ENCODE data around the gene CYP2R1.
"Not testable (repeated sequence)": the region's sequence is repeated elsewhere in the genome, so short reads cannot be mapped to it uniquely, and the experiment has no call there.

Gene CYP2R1

DNA sequence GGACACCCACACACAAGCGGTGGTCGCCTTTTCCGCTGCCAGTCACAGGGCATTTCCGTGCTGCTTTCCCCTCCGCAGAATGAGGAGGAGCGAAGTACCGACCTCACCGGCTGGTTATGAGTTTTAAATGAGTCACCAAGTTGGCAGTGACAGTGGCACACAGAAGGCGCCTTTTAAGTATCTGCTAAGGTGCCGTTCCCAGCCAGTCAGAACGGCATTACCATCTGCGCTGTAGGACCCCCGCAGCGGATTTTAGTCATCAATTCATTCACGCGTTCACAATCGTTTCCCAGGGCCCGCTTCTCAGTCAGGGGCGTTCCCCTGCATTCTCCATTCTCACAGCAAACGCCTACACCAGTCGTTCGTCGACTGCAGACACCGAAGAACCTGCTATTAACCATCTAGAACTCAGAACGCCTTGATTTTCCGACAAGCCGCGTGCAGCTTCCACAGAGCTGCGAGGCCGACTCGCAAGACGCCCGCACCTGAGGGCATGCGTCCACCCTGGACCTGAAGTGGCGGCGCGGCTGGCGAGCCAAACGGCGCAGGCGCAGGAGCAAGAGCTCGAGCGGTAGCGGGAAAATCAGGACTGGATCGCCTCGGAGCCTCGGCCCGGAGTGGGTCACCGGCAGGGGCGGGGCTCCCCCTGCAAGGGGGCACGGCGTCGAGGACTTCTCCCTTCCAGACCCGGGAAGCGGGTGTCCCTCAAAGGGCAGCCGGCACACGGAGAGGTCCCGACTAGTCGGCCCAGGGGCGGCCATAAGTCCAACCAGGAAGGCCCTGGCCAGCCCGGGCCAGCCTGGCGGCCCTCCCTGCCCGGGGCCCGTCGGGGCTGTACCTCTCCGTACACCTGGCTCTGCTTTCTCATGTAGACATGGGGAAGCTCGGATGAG lies 642 bp downstream of the CYP2R1 start:
- peak; percentile 84 to 90 for DNase-seq

DNA sequence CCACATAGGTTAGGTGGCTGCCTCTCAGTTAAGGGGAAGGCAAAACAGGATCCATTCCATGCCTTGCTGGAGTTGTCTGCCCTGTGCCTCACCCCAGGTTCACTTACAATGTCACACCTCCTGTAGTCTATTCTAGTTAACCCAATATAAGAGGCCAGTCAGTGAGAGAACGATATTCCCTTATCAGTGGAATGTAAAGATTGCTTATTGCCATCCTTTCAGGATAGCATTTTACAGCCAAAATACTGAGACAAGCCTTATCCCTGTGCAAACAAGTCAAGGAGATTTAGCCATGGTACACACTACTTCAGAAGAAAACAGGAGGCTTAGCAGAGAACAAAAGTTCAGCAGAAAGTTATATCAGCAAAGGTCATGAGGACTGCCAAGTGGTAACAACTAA lies 5.5 kb downstream of the CYP2R1 start:
- DNase-seq = no peak

DNA sequence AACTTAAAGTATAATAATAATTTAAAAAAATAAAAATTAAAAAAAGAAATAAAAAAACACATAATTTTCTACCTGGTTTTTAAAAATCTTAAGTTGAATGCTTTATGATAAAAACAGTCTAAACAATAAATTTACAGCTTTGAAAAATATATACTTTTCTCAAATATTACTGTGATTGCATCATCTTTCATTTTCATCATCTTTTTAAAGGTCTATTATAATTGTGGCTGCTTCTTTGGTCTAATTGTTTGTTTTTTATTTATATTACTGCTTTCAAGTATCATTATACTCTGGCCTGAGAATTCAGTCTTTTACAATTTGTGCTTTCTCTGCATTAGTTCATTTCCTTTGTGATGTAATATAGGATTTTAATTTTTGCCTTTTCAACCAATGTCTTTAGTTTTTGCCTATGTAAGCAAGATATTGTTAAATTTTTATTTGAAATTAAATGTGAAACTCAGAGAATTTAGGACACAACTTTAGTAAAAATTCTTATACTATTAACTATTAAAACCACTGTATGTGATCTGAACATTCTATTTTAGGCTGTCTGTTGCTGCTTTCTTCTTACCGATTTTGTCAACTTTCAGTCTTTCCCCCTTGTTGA lies 7.3 kb downstream of the CYP2R1 start:
- DNase-seq = no peak

DNA sequence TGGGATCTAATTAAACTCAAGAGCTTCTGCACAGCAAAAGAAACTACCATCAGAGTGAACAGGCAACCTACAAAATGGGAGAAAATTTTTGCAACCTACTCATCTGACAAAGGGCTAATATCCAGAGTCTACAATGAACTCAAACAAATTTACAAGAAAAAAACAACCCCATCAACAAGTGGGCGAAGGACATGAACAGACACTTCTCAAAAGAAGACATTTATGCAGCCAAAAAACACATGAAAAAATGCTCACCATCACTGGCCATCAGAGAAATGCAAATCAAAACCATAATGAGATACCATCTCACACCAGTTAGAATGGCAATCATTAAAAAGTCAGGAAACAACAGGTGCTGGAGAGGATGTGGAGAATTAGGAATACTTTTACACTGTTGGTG lies 8.3 kb downstream of the CYP2R1 start:
- DNase-seq = not testable (repeated sequence)

DNA sequence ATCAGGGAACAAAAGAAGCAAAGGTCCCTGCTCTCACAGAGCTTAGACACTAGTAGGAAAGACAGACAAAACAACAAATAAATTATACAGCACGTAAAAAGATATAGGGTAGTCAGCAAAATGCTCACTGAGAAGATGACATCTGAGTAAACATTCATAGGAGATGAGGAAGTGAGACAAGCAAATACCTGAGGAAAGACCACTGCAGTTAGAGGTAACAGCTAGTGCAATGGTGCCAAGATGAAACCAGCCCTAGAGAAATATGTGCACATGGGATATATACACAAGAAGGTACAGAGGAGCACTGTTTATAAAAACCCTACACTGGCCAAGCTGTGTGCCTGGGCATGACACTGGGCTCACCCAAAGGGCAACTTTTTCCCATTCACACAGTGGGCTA lies 9.8 kb downstream of the CYP2R1 start:
- no peak for DNase-seq

DNA sequence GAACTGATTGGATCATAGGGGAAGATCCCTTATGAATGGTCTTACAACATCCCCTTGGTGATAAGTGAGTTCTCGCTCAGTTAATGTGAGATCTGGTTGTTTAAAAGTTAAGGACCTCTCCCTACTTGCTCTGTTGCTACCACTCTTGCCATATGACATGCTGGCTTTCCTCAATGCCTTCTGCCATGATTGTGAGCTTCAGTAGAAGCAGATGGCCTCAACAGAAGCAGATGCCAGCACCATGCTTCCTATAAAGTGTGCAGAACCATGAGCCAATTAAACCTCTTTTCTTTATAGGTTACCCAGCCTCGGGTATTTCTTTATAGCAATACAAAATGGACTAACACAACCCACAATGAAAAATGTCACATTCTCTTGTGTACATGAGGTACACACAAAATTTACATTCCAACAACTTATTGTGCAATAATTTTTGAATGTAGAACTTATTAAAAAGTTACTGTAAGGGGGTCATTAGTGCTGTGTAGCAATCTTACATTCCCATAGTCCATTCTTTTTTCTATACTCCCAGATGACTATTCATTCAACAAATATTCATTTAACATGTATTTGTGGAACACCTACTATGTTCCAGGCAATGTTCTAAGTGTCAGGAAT lies 10.3 kb downstream of the CYP2R1 start:
- DNase-seq = no peak

DNA sequence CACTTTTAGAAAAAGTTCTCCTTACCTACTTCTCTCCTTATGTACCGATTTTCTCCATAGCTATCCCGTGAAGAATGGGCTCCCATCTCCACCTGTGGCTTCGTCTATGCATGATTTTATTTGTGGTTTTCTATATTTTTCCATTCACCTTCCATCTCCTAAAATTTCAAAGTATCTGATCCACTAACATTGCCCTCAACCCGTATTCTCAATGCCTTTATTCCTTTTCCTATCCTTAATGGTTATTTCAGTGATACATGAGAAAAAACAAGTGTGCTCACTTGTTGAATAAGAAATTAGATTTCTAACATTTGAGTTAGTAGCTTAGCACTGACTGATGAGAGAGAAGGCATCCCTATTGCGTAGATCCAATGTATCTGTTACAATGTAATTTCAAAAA lies 16.9 kb downstream of the CYP2R1 start:
- DNase-seq = no peak

DNA sequence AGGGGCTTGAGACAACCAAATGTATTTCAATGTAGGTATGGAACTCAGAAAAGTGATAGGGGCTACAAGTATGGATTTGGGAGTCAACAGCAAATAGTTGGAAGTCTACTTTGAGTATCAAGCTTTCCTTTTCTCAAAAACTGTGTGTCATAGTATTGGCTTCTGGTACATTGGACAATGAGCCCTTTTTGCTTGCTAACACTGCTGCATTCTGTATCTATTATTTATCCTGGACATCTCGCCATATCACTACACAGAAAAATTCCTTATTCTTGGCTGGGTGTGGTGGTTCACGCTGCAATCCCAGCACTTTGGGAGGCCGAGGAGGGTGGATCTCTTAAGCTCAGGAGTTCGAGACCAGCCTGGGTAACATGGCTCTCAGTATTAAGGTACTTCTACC lies 18.4 kb downstream of the CYP2R1 start:
- DNase-seq = no peak

DNA sequence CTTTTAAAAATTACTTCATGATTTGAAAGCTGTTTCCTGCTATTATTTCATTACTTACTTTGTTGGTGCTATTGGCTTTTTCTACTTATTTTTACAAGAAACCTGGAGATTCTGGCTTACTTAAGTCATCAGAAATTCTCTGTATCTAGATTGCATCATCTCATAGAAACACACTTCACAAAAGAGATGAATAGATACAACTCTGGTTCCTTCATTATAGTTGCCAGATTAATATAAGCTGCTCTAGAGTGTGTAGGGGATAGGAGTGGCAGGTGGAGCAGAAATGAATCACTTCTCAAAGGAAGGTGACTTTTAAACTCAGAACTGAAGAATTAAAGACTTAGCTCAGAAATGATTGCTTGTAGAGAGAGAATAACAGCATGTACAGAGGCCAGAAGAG lies 20.0 kb downstream of the CYP2R1 start:
- DNase-seq = no peak

DNA sequence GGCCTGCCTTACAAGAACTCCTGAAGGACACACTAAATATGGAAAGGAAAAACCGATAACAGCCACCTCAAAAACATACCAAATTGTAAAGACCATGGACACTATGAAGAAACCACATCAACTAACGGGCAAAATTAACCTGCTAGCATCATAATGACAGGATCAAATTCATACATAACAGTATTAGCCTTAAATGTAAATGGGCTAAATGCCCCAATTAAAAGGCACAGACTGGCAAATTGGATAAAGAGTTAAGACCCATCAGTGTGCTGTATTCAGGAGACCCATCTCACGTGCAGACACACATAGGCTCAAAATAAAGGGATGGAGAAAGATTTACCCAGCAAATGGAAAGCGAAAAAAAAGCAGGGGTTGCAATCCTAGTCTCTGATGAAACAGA lies 28.3 kb downstream of the CYP2R1 start:
- not testable (repeated sequence) for DNase-seq

DNA sequence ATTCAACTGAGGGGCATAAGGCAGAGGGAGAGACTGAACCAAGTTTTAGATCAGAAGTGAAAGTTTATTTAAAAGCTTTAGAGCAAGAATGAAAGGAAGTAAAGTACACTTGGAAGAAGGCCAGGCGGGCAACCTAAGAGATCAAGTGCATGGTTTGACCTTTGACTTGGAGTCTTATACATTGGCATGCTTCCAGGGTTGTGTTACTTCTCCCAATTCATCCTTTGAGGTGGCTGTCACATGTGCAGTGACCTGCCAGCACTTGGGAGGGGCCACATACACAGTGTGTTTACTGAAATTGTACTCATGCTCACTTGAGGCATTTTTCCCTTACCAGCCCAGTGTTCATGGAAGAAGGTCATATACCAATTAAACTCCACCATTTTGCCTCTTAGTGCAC lies 30.4 kb downstream of the CYP2R1 start:
- DNase-seq = no peak

DNA sequence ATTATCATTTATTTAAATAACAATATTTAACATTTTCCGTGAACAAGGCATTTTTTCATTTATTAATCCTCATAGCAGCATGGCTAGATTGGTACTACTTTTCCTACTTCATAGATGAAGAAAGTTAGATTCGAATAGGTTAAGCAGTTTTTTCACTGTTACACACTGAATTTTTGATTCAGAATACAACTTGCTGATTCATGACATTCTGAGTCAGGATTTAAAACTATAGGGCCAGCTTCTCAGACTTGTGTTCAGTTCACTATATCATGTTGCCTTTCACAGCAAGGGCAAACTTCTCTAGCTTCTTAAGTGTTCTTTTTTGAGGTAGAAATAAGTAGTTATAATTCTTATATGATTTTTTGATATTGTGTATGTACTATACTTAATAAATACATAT lies 31.5 kb downstream of the CYP2R1 start:
- no peak for DNase-seq

DNA sequence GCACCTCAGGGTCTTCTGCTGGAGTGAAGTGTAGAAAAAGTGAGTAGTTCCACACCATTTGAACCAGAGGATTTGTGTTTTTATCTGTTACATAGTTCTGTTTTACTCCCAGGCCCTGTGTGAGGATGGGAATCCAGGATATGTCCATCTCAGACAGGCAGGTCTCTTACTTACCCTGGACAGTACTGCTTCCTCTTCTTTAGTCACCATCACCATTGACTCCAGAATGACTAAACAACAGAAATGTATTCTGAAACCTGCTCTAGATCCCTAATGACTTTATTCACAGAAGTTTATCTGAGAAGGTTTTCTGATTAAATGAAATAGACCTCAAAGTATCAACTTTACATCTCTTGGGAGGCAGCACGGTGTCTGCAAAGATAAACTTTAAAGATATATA lies 33.6 kb downstream of the CYP2R1 start:
- no peak for DNase-seq

DNA sequence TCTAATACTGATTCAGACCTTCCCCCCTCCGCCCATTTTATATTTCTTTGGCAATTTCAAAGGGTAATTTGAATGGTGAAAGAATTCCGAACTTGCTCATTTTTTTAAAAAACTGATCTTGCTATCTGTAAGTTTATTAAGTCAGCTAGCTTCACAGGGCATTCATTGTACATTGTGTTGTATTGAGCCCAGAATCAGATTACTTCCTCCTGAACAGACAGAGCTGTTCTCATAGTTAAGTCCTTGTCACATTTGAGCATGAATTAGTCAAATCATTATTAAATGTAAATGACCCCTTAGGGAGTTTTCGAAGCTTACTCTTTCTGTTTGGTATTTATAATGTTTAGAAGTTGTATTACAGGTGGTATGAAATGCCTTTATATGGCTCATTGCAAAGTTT lies 34.4 kb downstream of the CYP2R1 start:
- DNase-seq = no peak

DNA sequence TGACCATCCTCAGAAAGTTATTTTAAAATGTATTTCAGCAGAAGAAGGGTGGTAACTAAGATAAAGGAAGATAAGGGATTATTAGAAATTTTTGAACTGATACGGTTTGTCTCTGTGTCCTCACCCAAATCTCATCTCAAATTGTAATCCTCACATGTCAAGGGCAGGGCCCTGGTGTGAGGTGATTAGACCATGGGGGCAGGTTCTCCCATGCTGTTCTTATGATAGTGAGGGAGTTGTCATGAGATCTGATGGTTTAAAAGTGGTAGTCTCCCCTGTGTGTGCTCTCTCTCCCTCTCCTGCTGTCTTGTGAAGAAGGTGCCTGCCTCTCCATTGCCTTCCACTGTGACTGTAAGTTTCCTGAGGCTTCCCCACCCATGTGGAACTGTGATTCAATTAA lies 36.1 kb downstream of the CYP2R1 start:
- DNase-seq = no peak

DNA sequence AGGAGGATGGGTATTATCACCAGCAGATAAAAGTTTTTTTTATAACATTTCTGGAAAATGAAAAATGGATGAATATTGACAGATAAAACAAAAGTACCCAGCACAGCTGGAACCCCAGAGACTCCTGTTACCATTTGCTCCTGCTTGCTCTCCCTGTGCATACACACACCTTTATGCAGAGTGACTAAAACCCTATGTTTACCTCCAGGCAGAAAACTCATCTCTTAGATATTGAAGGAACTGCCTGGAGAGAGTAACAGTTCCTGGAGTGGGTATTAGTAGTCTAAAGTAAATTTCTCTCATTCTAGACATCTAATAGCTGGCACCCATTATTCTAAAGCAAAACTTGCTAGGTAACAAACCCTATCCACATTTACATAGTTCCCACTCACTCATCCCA lies 38.0 kb downstream of the CYP2R1 start:
- no peak for DNase-seq

DNA sequence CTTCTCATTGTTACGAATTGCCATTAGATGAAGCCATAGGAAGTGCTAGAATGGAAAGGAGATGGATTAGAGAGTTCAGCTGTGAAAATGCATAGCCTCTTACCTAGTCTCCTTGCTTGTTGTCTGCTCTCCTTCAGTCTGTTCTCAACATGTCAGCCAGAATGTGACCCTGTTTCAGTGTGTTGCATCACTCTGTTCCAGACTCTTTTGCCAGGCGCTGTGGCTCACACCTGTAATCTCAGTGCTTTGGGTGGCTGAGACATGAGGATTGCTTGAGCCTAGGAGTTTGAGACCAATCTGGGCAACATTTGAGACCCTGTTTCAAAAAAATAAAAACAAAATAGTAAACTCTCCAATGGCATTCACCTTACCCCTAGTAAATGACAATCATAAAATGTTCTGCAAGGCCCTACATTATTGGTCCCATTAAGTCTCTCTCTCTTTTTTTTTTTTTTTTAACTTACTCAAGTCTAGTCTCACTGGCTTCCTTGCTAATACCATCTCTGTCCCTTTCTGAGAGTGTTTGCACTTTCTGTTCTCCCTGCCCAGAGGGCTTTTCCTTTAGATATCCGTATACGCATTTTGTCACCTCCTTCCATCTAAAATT lies 39.4 kb downstream of the CYP2R1 start:
- no peak for DNase-seq

DNA sequence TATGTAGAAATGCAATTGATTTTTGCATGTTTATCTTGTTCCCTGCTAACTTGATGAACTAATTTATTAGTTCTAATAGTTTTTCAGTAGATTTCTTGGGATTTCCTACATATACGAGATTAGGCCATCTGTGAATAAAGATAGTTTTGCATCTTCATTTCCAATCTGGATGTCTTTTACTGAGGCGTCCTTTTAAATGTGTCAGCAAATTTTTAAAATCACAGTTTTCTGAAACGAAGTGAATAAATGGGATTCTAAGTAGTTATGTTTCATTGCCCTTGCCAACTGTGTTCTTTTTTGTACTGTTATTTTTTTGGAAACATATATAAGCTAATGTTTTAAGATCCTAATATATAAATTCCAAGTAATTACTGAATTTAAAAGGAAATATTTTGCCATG lies 50.0 kb downstream of the CYP2R1 start:
- no peak for DNase-seq

DNA sequence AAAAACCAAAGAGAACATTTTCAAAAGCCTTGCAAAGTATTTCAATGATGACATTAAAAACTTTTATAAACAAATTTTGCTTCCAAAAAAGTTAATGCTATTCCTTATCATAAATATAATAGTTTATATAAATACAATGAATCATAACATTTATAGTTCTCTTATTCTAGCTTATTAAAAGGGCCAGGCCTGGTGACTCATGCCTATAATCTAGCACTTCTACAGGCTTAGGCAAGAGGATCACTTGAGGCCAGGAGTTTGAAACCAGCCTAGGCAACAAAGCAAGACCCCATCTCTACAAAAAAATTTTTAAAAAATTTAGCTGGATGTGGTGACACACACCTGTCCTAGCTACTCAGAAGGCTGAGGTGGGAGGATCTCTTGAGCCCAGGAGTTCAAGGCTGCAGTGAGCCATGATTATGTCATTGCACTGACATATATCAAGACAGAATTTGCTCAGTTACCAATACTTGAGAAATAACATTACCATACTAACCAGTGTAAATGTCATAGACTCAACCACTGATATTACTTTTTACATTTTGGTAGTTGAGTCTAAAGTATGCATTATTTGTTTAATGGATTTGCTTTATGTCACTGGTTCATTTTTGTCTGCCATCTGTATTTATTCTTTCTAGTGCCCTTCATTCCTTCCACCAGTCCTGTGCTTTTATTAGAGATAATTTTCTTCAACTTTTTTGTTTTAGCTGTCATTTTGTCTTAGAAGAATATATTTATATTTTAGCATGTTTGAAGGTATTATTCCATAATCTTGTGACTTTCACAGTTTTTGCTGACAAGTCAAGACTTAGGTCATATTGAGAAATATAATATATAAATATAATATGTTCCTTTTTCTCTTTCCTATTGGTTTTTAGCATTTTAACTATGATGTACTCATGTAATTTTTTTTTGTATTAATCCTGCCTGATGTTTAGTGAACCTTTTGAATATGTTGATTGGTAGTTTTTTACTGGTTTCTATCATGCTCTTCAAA lies 56.2 kb downstream of the CYP2R1 start:
- no peak for DNase-seq
